ENCODE results near the gene SLC12A7. TPM values are rescaled to one million over a fixed set of nuclear protein-coding genes. Genes with fewer than 3 reads are reported as not detected.

The SLC12A7 gene
- total RNA-seq, 6 experiments from 2014 or later: 38.9 to 65.2 (median 53.3) TPM

DNA sequence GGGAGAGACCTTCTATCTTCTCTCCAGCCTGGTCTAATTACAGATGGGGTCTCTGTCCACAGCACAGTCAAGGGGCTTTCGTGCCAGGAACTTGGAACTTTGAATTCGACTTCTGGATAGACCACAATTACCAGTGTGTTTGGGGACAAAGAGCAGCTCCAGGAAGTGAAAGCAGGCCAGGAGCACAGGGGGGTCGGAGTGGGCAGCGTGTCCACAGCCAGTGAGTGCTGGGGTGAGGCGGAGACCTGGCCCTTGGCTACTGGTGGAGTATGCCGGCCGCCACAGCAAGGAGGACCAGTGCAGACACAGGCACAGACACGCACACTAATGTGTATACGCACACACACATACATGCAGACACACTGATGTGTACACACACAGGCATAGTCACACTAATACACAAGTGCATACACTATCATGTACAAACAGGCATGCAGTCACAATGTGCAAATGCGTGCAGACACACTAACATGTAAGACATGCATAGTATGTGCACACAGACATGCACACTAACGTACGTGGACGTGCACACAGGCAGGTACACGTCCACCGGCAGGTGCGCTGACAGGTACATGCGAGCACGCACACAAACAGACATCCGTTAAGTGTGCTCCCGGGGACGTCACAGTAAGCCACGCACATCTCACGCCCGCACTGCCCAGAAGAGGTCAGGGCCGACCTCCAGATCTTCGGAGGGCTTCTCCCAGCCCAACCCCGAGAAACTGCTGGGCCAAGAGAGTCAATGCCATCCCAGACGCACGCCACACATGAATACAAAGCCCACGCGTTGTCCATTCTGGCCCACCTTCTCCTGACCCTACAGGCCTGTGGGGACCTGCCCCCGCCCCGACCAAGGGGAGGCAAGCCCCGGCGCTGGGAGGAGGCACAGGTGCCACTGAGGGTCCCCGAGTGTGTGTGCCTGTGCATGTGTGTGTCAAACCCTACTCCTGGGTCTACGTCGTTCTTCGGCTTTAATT, 56.8 kb downstream of the SLC12A7 start:
- 84% methylated on average over 11 of the region's 39 CpGs for WGBS (ENCODE audit: insufficient coverage, low coverage, low lambda C conversion rate, missing lambda C conversion rate)
- peaks cover 0 to 1% (median 0%) of the 10 kb centered on the region in 4 donors for H3K4me1 ChIP-seq
- H3K9me3 ChIP-seq: no peaks in the 10 kb centered on the region
- intact Hi-C loops (cut with DNase I): no loop called here
- no peak overlapping the region for H3K4me3 ChIP-seq
- H3K27ac ChIP-seq: no peak overlapping the region
- H3K27me3 ChIP-seq: no peaks in the 10 kb centered on the region
- DNase-seq: peak in 2 of 3 donors; percentile 15 to 53
- H3K36me3 ChIP-seq: peaks cover 0 to 88% (median 31%) of the 10 kb centered on the region in 4 donors
- no peak for ATAC-seq
- TF ChIP-seq POLR2A (IDR thresholded peaks at IDR 0.05): no peak
- TF ChIP-seq, protein P1, sequence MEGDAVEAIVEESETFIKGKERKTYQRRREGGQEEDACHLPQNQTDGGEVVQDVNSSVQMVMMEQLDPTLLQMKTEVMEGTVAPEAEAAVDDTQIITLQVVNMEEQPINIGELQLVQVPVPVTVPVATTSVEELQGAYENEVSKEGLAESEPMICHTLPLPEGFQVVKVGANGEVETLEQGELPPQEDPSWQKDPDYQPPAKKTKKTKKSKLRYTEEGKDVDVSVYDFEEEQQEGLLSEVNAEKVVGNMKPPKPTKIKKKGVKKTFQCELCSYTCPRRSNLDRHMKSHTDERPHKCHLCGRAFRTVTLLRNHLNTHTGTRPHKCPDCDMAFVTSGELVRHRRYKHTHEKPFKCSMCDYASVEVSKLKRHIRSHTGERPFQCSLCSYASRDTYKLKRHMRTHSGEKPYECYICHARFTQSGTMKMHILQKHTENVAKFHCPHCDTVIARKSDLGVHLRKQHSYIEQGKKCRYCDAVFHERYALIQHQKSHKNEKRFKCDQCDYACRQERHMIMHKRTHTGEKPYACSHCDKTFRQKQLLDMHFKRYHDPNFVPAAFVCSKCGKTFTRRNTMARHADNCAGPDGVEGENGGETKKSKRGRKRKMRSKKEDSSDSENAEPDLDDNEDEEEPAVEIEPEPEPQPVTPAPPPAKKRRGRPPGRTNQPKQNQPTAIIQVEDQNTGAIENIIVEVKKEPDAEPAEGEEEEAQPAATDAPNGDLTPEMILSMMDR (IDR thresholded peaks at IDR 0.05): no peak

- intact Hi-C loops (cut with DNase I): no loop called here
- TF ChIP-seq POLR2A (IDR thresholded peaks at IDR 0.05): no peak
- TF ChIP-seq, protein P1 (IDR thresholded peaks at IDR 0.05): no peak
- Histone ChIP-seq H3K27ac (no peak overlapping the region), H3K4me1 (no peaks in the 10 kb centered on the region), H3K9me3 (no peaks in the 10 kb centered on the region), H3K27me3 (no peaks in the 10 kb centered on the region), H3K4me3 (no peak overlapping the region), H3K36me3 (peaks cover 0 to 81% (median 30%) of the 10 kb centered on the region in 4 donors)
- ATAC-seq (no peak), DNase-seq (peak in 2 of 3 donors; percentile 15 to 50)
- 77% methylated on average over 7 of the region's 39 CpGs for WGBS (ENCODE audit: insufficient coverage, low coverage, low lambda C conversion rate, missing lambda C conversion rate)
These were observed 57.7 kb downstream of the SLC12A7 start for GRCh38 chr5:1054018-1054798.

- DNase-seq (peak in 2 of 3 donors; percentile 16 to 35), ATAC-seq (no peak)
- Histone ChIP-seq H3K4me1 (no peaks in the 10 kb centered on the region), H3K4me3 (no peak overlapping the region), H3K27ac (no peak overlapping the region), H3K27me3 (no peaks in the 10 kb centered on the region), H3K36me3 (peaks cover 0 to 74% (median 27%) of the 10 kb centered on the region in 4 donors), H3K9me3 (no peaks in the 10 kb centered on the region)
- intact Hi-C loops (cut with DNase I): no loop called here
- TF ChIP-seq, protein P1 (IDR thresholded peaks at IDR 0.05): no peak
- no peak for TF ChIP-seq POLR2A (IDR thresholded peaks at IDR 0.05)
- WGBS (ENCODE audit: insufficient coverage, low coverage, low lambda C conversion rate, missing lambda C conversion rate): 100% methylated on average over 1 of the region's 32 CpGs
These were observed 58.4 kb downstream of the SLC12A7 start for GRCh38 chr5:1053391-1054017.

- TF ChIP-seq, protein P1 (IDR thresholded peaks at IDR 0.05): no peak
- TF ChIP-seq POLR2A (IDR thresholded peaks at IDR 0.05): no peak
- Histone ChIP-seq H3K4me3 (no peak overlapping the region), H3K27ac (no peak overlapping the region), H3K4me1 (no peaks in the 10 kb centered on the region), H3K27me3 (no peaks in the 10 kb centered on the region), H3K9me3 (no peaks in the 10 kb centered on the region), H3K36me3 (peaks cover 0 to 70% (median 25%) of the 10 kb centered on the region in 4 donors)
- intact Hi-C loops (cut with DNase I): no loop called here
- ATAC-seq: no peak
- WGBS (ENCODE audit: insufficient coverage, low coverage, low lambda C conversion rate, missing lambda C conversion rate): no CpG with 5 or more reads among the region's 29 CpGs
- peak in 2 of 3 donors; percentile 16 to 51 for DNase-seq
These were observed 59.0 kb downstream of the SLC12A7 start for GRCh38 chr5:1052641-1053390.

All from right lobe of liver (tissue), 6 donors.